GM04504 (cell line): ENCODE results near the gene MARK2.
A peak's percentile ranks its signal among the peaks of the same experiment; 100 is the strongest.
"Not testable (repeated sequence)": the region's sequence is repeated elsewhere in the genome, so short reads cannot be mapped to it uniquely, and the experiment has no call there.

ENCODE experiments used
- DNase-seq: peaks from one replicate; pipeline ENCODE4 v3.0.0-alpha.2; 2012; ENCODE audit warnings: low read depth

MARK2 gene

DNA sequence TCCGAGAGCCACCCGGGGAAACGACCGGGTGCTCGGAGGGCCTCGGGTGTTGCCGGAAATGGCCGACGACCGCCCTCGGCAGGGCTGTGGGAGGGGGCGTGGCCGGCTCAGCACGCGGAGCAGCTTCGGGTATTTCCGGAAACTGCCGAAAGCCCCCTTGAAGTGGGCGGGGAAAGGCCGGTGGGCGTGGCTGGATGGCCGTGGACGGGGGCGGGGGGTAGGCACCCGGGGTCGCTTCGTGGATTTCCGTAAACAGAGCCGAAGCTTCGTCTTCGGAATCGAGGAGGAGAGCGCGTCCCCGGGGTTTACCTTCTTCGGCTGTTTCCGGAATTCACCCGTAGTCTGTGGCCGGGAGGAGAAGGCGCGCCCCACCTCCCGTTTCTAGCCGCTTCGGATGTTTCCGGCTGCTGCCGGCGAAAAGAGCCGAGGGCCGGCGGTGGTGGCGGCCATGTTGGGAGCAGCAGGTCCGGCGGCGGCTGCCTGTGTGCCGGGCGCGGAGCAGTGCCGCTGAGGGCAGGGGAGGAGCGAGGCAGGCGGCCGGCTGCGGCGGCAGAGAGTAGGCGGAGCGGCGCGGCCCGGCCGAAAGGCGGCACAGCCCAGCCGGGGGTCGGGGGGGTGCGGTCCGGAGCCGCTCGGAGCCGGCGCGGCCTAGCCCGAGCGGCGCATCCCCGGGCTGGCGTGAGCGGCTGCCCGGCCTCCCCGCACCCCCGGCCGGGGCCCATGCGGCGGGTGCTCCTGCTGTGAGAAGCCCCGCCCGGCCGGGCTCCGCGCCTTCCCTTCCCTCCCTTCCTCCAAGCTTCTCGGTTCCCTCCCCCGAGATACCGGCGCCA, at the start of gene MARK2:
TSS of gene MARK2 (plus strand) at position 433 of the 830 bp plus-strand sequence. CDS start at position 830, 397 bp downstream.
- peak; percentile 95 for DNase-seq

DNA sequence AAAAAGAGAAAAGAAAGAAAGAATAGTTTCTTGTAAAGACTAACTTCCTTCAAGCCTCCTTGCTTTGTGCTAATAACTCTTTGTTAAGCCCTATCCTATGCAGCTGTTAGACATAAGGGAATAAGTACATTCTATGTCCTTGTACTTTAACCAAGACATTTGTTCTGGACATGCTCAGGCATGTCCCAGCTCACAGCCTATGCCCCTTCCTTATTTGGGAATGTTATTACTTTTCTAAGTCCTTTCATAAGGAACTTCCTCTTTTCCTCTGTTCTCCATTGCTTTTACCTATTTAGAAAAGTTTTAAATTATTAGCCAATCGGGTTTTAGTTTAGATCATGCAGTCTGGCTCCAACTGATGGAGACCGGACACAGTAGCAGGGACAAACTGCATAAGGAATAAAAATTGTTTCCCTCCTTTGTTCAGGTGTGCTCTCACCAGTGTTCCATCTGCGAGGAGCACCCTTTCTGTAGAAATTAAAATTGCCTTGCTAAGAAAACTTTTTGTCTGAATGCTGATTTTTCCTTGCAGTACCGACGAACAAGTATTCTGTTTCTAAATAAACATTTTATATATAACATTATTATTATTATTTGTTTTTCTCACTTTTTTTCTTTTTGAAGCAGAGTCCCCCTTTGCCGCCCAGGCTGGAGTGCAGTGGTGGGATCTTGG, 47.3 kb upstream of the MARK2 start:
- no peak for DNase-seq

DNA sequence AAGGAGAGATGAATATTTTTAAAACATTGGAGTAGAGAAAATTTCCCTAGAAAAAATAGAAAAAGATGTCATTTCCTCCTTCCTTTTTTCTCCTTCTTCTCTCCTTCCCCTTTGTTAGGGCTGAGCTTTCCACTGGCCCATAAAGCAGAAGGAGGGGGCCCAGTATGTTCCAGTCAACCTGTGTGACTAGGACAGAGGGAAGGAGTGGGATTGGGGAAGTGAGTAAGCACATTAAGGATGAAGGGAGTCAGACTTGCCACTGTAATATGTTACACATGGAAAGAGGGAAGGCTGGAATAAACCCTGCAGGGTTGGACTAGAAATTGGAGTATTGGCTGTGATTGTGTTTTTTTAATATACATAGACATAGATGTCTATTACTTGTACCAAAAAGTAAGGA, 45.7 kb upstream of the MARK2 start:
- DNase-seq = no peak

DNA sequence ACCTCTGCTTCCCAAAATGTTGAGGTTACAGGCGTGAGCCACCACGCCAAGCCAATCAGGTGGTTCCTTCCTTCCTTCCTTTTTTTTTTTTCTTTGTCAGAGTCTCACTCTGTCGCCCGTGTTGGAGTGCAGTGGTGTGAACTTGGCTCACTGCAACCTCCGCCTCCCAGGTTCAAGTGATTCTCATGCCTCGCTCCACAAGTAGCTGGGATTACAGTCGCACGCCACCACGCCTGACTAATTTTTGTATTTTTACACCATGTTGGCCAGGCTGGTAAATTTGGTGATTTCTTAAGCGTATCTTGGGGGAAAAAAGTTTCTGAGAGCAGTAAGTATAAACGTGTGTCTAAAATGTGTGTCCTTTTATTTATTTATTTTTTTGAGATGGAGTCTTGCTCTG, 43.8 kb upstream of the MARK2 start:
- DNase-seq = no peak

DNA sequence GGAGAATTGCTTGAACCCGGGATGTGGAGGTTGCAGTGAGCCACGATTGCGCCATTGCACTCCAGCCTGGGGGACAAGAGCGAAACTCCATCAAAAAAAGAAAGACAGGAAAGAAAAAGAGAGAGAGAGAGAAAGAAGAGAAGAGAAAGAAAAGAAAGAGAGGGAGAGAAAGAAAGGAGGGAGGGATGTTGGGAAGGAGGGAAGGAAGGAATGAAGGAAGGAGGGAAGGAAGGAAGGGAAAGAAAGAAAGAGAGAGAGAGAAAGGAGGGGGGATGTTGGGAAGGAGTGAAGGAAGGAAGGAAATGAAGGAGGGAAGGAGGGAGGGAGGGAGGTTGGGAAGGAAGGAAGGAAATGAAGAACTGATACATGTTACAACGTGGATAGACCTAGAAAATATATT, 38.0 kb upstream of the MARK2 start:
- DNase-seq = no peak

DNA sequence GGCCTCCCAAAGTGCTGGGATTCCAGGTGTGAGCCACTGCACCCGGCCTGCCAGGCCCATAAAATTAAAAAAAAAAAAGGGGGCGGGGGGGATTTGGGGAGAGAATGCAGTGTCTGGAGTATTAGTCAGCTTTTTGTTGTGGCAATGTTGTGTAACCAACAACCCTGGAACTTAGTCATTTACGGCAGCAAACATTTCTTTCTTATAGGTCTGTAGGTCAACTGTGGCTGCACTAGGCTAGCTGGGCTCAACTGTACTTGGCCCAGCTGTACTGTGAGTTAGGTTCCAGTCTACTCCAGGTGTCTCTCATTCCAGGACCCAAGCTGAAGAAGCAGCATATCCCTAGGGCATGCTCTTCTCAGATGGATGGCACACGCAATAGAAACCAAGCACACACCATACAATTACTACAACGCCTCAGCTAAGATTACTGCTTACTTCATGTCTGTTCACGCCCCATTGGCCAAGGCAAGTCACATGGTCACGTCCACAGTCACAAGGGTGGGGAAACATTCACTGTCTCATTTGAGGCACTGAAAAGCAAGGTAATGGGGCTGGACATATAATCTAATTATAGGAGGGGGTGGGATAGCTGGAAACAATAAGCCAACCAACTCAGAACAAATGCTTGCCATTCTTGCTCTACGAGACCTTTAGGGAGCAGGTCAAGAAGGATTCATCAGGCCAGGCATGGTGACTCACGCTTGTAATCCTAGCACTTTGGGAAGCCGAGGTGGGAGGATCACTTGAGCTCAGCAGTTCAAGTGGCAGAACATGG, 36.1 kb upstream of the MARK2 start:
- no peak for DNase-seq

DNA sequence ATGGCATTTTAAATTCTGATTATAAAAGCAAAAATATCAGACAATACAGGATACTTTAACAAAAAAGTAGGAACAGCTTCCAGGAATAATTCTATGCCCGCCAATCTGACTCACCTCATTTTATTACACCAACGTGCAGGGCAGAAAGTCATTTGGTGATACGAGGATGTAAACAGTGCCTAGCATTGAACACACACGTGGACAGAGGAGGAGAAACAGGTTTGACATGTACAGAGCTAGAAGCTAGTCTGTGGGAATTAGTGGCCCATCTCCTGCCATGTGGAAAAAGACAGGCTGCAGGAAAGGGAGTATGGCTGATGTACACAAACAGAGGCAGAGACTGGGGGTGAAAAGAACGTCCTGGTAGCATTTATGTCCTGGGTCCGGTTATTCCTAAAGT, 34.7 kb upstream of the MARK2 start:
- DNase-seq = no peak

DNA sequence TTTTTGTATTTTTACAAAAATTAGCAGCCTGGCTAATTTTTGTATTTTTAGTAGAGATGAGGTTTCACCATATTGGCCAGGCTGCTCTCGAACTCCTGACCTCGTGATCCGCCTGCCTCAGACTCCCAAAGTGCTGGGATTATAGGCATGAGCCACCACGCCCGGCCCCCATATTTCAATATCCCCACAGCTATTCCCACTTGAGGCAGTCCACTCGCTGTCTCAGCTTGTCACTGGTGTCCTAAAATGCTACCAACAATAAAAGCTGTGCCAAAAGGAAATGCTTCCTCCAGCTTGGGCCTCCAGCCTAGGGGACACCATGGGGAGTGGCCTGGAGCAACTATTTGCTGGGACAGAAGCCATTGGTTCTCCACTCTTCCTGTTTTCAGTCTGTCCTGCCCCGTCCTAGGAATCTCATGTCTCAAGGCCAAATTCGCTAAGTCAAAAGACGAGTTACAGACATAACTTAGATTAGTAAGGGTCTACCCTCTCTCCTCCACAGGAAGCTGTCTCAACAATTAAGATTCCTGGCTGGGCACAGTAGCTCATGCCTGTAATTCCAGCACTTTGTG, 33.0 kb upstream of the MARK2 start:
- DNase-seq = no peak

DNA sequence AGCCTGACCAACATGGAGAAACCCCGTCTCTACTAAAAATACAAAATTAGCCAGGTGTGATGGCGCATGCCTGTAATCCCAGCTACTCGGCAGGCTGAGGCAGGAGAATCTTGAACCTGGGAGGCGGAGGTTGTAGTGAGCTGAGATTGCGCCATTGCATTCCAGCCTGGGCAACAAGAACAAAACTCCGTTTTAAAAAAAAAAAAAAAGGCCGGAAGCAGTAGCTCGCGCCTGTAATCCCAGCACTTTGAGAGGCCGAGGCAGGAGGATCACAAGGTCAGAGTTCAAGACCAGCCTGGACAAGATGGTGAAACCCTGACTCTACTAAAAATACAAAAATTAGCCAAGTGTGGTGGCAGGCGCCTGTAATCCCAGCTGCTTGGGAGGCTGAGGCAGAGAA, 28.5 kb upstream of the MARK2 start:
- DNase-seq = not testable (repeated sequence)

DNA sequence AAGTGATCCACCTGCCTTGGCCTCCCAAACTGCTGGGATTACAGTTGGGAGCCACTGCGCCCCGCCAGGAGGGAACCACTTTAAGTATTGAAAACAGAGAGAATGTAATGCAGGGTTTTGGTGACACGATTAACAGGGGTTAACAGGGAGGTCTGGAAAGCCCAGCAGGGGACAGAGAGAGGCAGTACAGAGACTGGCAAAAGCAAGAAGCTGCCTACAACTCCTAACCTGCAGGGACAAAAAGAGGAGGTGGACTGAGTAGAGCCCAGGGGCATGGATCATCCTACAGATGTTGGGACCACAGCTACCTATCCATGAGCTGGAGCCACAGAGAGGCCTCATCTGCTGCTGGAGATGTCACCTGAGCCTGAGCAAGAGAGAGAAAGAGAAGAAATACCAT, 27.4 kb upstream of the MARK2 start:
- no peak for DNase-seq

DNA sequence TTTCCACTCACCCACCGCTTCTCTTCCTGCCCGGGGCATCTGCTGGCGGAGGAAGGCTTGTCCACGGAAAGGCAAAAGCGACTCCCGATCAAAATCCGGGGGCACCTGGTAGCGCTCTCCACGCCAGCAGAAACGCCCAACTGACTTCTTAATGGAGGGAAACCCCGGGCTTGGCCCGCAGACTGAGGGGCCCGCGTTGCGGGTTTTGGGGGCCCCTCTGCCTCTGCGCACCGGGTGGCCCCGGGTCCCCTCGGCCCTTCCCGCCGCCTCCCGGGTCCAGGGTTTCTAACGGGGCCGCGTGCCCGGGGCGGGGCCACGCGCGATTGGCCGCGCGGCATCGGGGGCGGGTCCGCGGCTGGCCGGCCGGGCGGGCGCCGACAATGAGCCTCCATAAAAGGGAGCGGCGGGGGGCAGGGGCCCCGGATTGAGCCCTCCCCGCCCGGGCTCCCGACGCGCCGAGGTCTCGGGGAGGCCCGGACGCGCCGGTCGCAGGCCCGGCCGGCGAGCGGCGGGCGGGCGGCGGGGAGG, 25.8 kb upstream of the MARK2 start, which contains the start of gene SPINDOC:
TSS of gene SPINDOC (plus strand) at position 422 of the 528 bp plus-strand sequence. CDS start 231 bp downstream, outside the sequence.
- peak; percentile 43 for DNase-seq

DNA sequence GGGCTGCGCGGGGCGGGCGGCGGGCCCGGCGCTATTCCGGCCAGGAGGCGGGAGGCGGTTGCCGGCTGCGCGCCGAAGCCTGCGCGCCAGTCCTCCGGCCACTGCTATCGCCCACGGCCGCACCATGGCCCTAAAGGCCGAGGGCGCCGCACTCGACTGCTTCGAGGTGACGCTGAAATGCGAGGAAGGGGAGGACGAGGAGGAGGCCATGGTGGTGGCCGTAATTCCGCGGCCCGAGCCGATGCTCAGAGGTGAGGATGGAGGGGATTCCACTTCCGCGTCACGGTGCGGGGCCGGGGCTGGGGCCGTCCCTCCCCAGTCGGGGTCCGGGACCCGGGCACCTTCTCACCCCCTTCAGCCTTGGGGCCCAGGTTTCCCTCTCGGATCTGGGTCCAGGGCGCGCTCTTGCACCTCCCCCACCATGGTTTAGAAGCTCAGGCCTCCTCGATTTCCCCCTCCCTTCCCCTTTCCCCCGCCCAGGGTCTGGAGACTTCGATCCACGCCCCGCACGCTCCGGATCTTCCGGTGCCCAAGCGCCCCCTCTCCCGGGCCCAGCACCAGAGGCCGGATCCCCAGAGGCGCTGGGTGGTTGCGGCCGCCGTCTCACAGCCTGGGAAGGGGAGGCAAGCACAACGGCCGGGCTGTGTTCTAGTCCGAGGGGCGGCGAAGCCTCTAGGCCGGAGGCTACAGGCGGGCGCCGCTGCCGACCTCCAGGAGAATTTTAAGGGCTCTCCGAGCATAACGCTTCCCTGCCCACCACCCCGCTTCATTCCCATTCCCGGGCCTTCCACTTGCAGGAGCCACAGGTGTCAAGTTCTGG, 25.1 kb upstream of the MARK2 start:
- no peak for DNase-seq

DNA sequence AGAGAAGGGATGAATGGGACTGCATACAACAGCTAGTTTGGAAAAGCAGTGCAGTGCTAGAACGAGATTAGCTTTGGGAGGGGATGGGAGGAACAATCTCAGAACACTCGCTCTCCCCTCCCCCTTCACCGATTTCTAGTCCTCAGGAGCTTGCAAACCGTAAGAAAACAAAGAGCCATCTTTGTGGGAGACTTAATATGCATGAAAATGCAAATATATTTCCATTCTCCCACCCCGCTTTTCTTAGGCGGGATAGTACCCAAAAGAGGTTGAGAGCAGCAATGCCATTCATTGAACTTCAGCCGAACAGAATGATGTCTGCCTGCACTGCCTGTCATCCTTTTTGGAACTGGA, 24.6 kb upstream of the MARK2 start:
- no peak for DNase-seq

DNA sequence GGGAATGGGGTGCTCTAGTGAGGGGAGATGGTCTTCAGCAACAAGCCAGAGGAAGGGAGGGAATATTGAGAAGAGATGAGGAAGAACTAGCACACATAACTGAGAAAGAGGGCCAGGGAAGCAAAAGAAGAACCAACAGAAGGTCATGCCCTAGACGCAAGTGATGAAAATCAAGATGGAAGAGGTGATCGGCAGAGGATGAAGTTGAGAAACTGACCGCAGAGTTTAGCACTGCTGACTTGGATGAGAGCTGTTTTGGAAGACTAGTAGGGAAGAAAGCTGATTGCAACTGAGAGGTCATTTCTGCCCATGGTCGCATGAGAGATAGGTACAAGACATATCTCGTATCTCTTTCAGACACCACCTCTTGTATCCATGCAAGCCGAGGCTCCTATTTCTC, 22.7 kb upstream of the MARK2 start:
- DNase-seq = no peak

DNA sequence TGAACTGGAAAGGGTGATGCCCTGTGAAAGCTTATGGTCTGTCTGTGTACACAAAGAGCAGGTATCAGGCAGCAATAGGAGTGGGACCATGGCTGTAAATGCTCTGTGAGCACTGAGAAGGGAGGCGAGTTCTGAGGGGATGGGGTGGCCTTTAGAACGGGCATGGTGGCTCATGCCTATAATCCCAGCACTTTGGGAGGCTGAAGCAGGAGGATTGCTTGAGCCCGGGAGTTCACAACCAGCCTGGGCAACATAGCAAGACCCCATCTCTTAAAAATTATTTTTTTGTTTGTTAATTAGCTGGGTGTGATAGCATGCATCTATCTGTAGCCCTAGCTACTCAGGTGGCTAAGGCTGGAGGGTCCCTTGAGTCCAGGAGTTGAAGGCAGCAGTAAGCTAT, 22.2 kb upstream of the MARK2 start:
- no peak for DNase-seq

DNA sequence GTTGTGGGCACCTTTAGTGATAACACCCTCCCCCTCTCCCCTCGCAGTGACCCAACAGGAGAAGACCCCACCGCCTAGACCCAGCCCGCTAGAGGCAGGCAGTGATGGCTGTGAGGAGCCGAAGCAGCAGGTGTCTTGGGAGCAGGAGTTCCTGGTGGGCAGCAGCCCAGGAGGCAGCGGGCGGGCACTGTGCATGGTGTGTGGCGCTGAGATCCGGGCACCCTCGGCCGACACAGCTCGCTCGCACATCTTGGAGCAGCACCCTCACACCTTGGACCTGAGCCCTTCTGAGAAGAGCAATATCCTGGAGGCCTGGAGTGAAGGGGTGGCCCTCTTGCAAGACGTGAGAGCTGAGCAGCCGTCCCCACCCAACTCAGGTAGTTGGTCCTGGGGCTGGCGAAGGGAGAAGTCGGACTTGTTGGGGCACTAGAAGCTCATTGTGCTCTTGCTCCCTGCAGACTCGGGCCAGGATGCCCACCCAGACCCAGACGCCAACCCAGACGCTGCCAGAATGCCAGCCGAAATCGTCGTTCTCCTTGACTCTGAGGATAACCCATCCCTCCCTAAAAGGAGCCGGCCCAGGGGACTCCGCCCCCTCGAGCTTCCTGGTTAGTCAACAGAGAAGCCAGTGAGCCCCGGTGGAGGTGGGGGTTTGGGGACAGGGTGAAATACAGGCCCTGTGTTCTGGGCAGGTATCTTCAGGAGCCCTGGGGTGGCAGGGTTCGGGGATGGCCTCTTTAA, 21.0 kb upstream of the MARK2 start:
- no peak for DNase-seq

DNA sequence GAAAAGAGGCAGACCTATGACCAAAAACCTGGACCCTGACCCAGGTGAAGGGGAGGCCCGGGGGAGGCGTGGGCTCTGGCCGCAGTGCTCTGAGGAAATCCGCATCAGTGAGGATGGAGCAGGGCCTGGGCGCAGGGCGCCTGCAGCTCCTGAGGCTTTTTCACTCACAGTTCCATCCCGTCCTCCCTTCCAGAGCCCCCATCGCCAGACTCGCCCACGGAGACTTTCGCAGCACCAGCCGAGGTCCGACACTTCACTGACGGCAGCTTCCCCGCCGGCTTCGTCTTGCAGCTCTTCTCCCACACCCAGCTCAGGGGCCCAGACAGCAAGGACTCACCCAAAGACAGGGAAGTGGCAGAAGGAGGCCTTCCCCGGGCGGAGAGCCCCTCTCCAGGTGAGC, 20.3 kb upstream of the MARK2 start:
- DNase-seq = no peak

DNA sequence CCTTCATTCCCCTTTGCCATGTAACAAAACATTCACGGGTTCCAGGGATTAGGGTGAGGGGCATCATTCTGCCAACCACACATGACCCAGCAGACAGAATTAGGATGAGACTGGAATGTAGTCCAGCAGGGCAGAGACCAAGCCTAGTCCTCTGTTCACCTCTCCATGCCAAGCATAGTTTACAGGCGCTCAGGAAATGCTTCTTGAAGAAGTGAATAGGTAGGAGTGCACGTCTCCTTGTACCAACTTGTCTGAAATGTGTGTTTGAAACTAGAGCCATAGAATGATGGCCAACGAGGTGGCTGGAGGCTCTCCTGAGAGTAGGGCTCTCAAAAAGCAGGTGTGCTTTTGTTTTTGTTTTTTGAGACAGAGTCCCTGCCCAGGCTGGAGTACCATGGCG, 17.5 kb upstream of the MARK2 start:
- no peak for DNase-seq

DNA sequence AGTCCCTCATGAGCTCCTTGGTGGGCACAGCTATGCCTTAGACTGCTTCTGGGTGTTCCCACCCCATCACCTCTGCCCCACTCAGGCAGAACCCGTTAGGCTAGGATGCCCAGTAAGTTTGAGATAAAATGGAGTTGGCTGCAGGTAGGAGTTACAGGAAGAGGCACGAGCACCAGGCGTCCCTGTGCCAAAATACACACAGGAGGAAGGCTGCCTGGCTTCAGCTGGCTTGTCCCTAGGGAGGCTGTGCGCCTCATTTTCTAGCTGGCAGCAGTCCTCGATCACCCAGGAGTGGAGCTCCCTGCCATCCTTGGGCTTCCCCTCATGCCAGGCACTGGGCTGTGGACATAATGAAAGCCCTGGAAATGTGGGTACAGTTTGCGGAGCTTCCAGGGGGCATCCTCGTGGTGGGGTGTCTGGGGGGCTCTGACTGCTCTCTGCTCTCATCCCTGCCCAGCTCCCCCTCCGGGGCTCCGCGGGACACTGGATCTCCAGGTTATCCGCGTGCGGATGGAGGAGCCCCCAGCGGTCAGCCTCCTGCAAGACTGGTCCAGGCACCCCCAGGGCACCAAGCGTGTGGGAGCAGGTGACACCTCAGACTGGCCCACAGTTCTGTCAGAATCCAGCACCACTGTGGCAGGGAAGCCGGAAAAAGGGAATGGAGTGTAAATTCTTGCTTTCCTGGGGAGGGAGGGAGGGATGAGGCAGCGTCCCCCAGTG, 12.3 kb upstream of the MARK2 start:
- no peak for DNase-seq
